ENCODE results near the gene FAM131A. TPM values are rescaled to one million over a fixed set of nuclear protein-coding genes. Genes with fewer than 3 reads are reported as not detected.

The FAM131A gene
- total RNA-seq, 4 donors from 2014 or later: 53.9 to 71.4 (median 65.3) TPM

GRCh38 chr3:184389384-184389783 lies 52.0 kb downstream of the FAM131A start:
- H3K4me3 ChIP-seq: no peak overlapping the region
- WGBS, 2 donors (ENCODE audit: low coverage in 1 of 2): 57 to 59% methylated on average over 2 of the region's 5 CpGs
- TF ChIP-seq POLR2A (IDR thresholded peaks at IDR 0.05) (no peak), POLR2AphosphoS5 (IDR thresholded peaks at IDR 0.05) (no peak), CTCF (IDR thresholded peaks at IDR 0.05) (no peak), EP300 (IDR thresholded peaks at IDR 0.05) (no peak)
- peaks cover 10% of the 10 kb centered on the region for H3K27me3 ChIP-seq
- no peaks in the 10 kb centered on the region for H3K4me1 ChIP-seq
- H3K27ac ChIP-seq: no peak overlapping the region
- H3K36me3 ChIP-seq: peaks cover 0 to 29% of the 10 kb centered on the region in 2 donors
- no peak for ATAC-seq
- H3K9me3 ChIP-seq: no peaks in the 10 kb centered on the region

GRCh38 chr3:184389935-184390528 lies 52.6 kb downstream of the FAM131A start:
- no peak for TF ChIP-seq POLR2AphosphoS5 (IDR thresholded peaks at IDR 0.05)
- H3K27ac ChIP-seq: no peak overlapping the region

GRCh38 chr3:184391266-184391665 lies 53.9 kb downstream of the FAM131A start:
- 55 to 79% methylated on average over 2 to 3 of the region's 3 CpGs for WGBS, 2 donors (ENCODE audit: low coverage in 1 of 2)
- Histone ChIP-seq H3K36me3 (peaks cover 0 to 22% of the 10 kb centered on the region in 2 donors), H3K27ac (no peak overlapping the region), H3K4me3 (no peak overlapping the region), H3K9me3 (no peaks in the 10 kb centered on the region), H3K27me3 (peaks cover 5% of the 10 kb centered on the region), H3K4me1 (no peaks in the 10 kb centered on the region)
- no peak for ATAC-seq
- TF ChIP-seq POLR2A (IDR thresholded peaks at IDR 0.05): no peak
- no peak for TF ChIP-seq EP300 (IDR thresholded peaks at IDR 0.05)
- TF ChIP-seq CTCF (IDR thresholded peaks at IDR 0.05): no peak
- no peak for TF ChIP-seq POLR2AphosphoS5 (IDR thresholded peaks at IDR 0.05)

More at GRCh38 chr3:184389935-184390528, 52.6 kb downstream of the FAM131A start:
- Histone ChIP-seq H3K4me3 (no peak overlapping the region), H3K9me3 (no peaks in the 10 kb centered on the region), H3K36me3 (peaks cover 0 to 27% of the 10 kb centered on the region in 2 donors), H3K27me3 (peaks cover 10% of the 10 kb centered on the region), H3K4me1 (no peaks in the 10 kb centered on the region)
- WGBS, 2 donors (ENCODE audit: low coverage in 1 of 2): 78 to 81% methylated on average over 2 to 4 of the region's 5 CpGs
- no peak for ATAC-seq

- Histone ChIP-seq H3K27me3 (no peaks in the 10 kb centered on the region), H3K4me1 (no peaks in the 10 kb centered on the region), H3K9me3 (no peaks in the 10 kb centered on the region), H3K4me3 (no peak overlapping the region), H3K36me3 (no peaks in the 10 kb centered on the region), H3K27ac (no peak overlapping the region)
- no peak for ATAC-seq
- no peak for TF ChIP-seq CTCF (IDR thresholded peaks at IDR 0.05)
- TF ChIP-seq POLR2AphosphoS5 (IDR thresholded peaks at IDR 0.05): no peak
- TF ChIP-seq EP300 (IDR thresholded peaks at IDR 0.05): no peak
- WGBS, 2 donors (ENCODE audit: low coverage in 1 of 2): 60% methylated on average over 1 of the region's 5 CpGs; no CpG with 5 or more reads in 1 of the 2 donors
Measured at GRCh38 chr3:184395320-184395660, 57.9 kb downstream of the FAM131A start.

Small RNA genes within 50 kb of the gene (small RNA-seq; reads per million reads assigned to genes)
- 2,694 to 3,838 (median 3,059) reads per million in 4 donors for gene SNORD66

Other genes with a start within 250 kb of the FAM131A start
- not detected for gene HTR3E, start 240.5 kb upstream of the FAM131A start, total RNA-seq
- gene EIF2B5, start 202.2 kb upstream of the FAM131A start, total RNA-seq: 10 to 100 TPM; 36.2 to 49.2 (median 44.3) TPM
- 100 to 1,000 TPM in 1 of 4 donors, 10 to 100 TPM in 3; 56.8 to 117 (median 66.4) TPM for gene DVL3, start 182.2 kb upstream of the FAM131A start, total RNA-seq
- gene AP2M1, start 162.7 kb upstream of the FAM131A start, total RNA-seq: 100 to 1,000 TPM; 234 to 322 (median 288) TPM
- gene ABCF3, start 151.4 kb upstream of the FAM131A start, total RNA-seq: 10 to 100 TPM; 31.8 to 54.9 (median 39.5) TPM
- under 1 TPM in 2 of 4 donors, not detected in 2; 0.10 to 0.54 TPM for gene VWA5B2, start 108.0 kb upstream of the FAM131A start, total RNA-seq
- 10 to 100 TPM; 30.0 to 62.6 (median 38.6) TPM for gene ALG3, start 88.6 kb upstream of the FAM131A start, total RNA-seq
- gene EEF1AKMT4, start 87.9 kb upstream of the FAM131A start, total RNA-seq: 1 to 10 TPM; 1.4 to 3.8 (median 2.2) TPM
- not detected for gene CAMK2N2, start 76.0 kb upstream of the FAM131A start, total RNA-seq
- gene ECE2, start 61.6 kb upstream of the FAM131A start, total RNA-seq: under 1 TPM; 0.12 to 0.67 (median 0.52) TPM
- 100 to 1,000 TPM; 225 to 365 (median 273) TPM for gene PSMD2, start 38.4 kb upstream of the FAM131A start, total RNA-seq
- gene EIF4G1, start 23.0 kb upstream of the FAM131A start, total RNA-seq: 100 to 1,000 TPM; 233 to 431 (median 300) TPM
- 1 to 10 TPM; 2.0 to 6.8 (median 2.3) TPM for gene CLCN2, start 24.0 kb downstream of the FAM131A start, total RNA-seq
- gene POLR2H, start 24.1 kb downstream of the FAM131A start, total RNA-seq: 10 to 100 TPM; 32.8 to 54.1 (median 40.9) TPM
- gene THPO, start 40.6 kb downstream of the FAM131A start, total RNA-seq: under 1 TPM in 2 of 4 donors, not detected in 2; 0.31 to 0.94 TPM
- 10 to 100 TPM in 3 of 4 donors, 1 to 10 TPM in 1; 8.2 to 27.4 (median 16.5) TPM for gene CHRD, start 42.5 kb downstream of the FAM131A start, total RNA-seq
- 10 to 100 TPM in 1 of 4 donors, 1 to 10 TPM in 3; 3.1 to 10.6 (median 4.6) TPM for gene EPHB3, start 224.2 kb downstream of the FAM131A start, total RNA-seq